ENCODE data around the gene EHMT1.

DNA sequence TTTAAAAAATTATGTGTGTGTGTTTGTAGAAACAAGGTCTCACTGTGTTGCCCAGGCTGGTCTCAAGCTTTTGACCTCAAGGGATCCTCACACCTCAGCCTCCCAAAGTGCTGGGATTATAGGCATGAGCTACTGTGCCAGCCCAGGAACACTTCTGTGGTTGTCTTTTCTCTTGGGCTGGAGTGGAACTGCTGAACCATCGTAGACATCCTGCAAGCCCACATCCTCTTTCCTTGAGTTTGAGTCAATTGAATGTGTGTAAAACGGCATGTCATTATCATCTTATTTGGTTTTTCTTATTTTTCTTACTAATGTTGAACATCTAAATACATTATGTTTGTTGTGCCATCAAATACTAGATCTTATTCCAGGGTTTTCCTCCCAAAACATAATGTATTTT, 40.0 kb downstream of the EHMT1 start:
- TF ChIP-seq, protein P1, sequence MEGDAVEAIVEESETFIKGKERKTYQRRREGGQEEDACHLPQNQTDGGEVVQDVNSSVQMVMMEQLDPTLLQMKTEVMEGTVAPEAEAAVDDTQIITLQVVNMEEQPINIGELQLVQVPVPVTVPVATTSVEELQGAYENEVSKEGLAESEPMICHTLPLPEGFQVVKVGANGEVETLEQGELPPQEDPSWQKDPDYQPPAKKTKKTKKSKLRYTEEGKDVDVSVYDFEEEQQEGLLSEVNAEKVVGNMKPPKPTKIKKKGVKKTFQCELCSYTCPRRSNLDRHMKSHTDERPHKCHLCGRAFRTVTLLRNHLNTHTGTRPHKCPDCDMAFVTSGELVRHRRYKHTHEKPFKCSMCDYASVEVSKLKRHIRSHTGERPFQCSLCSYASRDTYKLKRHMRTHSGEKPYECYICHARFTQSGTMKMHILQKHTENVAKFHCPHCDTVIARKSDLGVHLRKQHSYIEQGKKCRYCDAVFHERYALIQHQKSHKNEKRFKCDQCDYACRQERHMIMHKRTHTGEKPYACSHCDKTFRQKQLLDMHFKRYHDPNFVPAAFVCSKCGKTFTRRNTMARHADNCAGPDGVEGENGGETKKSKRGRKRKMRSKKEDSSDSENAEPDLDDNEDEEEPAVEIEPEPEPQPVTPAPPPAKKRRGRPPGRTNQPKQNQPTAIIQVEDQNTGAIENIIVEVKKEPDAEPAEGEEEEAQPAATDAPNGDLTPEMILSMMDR (IDR thresholded peaks at IDR 0.05; ENCODE audit: poor library complexity) = no peak
- TF ChIP-seq EZH2 (IDR thresholded peaks at IDR 0.05; ENCODE audit: borderline replicate concordance) = no peak
